HG03103 (cell line): ENCODE results near the gene KRT34.
"Not testable (repeated sequence)": the region's sequence is repeated elsewhere in the genome, so short reads cannot be mapped to it uniquely, and the experiment has no call there.

Experiments
- ATAC-seq: cut with Tn5 transposase; IDR thresholded peaks from one replicate; pipeline ENCODE4 v1.9.1; 2021; ENCODE audit warnings: low read depth; ENCODE audit not compliant: unreplicated experiment

The KRT34 gene

GRCh38 chr17:41406205-41406604 is 24.1 kb upstream of the KRT34 start:
- ATAC-seq = no peak

- no peak for ATAC-seq
Observed at GRCh38 chr17:41404024-41404671, 22.0 kb upstream of the KRT34 start.

GRCh38 chr17:41403404-41404023 is 21.4 kb upstream of the KRT34 start:
- no peak for ATAC-seq

- no peak for ATAC-seq
Observed at GRCh38 chr17:41402161-41402560, 20.1 kb upstream of the KRT34 start.

- ATAC-seq = no peak
Observed at GRCh38 chr17:41396996-41397660, 15.0 kb upstream of the KRT34 start, which contains the start of gene KRT31. Gene KRT31, minus strand, starts transcription at chr17:41397608. Its CDS starts 69 bp downstream, at chr17:41397539.

GRCh38 chr17:41396340-41396739 is 14.2 kb upstream of the KRT34 start:
- no peak for ATAC-seq

GRCh38 chr17:41395611-41396010 is 13.5 kb upstream of the KRT34 start:
- no peak for ATAC-seq

GRCh38 chr17:41395044-41395443 is 12.9 kb upstream of the KRT34 start:
- ATAC-seq = not testable (repeated sequence)

GRCh38 chr17:41394254-41394996 is 12.3 kb upstream of the KRT34 start:
- no peak for ATAC-seq

- no peak for ATAC-seq
Observed at GRCh38 chr17:41393826-41394225, 11.7 kb upstream of the KRT34 start.

- no peak for ATAC-seq
Observed at GRCh38 chr17:41393294-41393693, 11.2 kb upstream of the KRT34 start.

- no peak for ATAC-seq
Observed at GRCh38 chr17:41392278-41392677, 10.2 kb upstream of the KRT34 start.

GRCh38 chr17:41391535-41391934 is 9.4 kb upstream of the KRT34 start:
- ATAC-seq = no peak

- ATAC-seq = no peak
Observed at GRCh38 chr17:41390411-41390938, 8.4 kb upstream of the KRT34 start.

GRCh38 chr17:41387670-41388069 is 5.6 kb upstream of the KRT34 start:
- no peak for ATAC-seq

- no peak for ATAC-seq
Observed at GRCh38 chr17:41386227-41386626, 4.1 kb upstream of the KRT34 start.

- ATAC-seq = no peak
Observed at GRCh38 chr17:41383690-41384089, 1.6 kb upstream of the KRT34 start.

- ATAC-seq = no peak
Observed at GRCh38 chr17:41382394-41382793, 288 bp upstream of the KRT34 start.

- not testable (repeated sequence) for ATAC-seq
Observed at GRCh38 chr17:41380091-41380490, 2.0 kb downstream of the KRT34 start.

GRCh38 chr17:41377546-41377945 is 4.6 kb downstream of the KRT34 start:
- no peak for ATAC-seq

- ATAC-seq = no peak
Observed at GRCh38 chr17:41369713-41370112, 12.4 kb downstream of the KRT34 start, which contains the start of gene KRT33B. Gene KRT33B, minus strand, starts transcription at chr17:41369813. Its CDS starts 63 bp downstream, at chr17:41369750.
